ENCODE results near the gene MPZL1. TPM values are rescaled to one million over a fixed set of nuclear protein-coding genes. Genes with fewer than 3 reads are reported as not detected.
"Not testable (repeated sequence)": the region's sequence is repeated elsewhere in the genome, so short reads cannot be mapped to it uniquely, and the experiment has no call there.

The MPZL1 gene
- total RNA-seq, 4 donors from 2014 or later = 32.9 to 79.5 (median 58.2) TPM

DNA sequence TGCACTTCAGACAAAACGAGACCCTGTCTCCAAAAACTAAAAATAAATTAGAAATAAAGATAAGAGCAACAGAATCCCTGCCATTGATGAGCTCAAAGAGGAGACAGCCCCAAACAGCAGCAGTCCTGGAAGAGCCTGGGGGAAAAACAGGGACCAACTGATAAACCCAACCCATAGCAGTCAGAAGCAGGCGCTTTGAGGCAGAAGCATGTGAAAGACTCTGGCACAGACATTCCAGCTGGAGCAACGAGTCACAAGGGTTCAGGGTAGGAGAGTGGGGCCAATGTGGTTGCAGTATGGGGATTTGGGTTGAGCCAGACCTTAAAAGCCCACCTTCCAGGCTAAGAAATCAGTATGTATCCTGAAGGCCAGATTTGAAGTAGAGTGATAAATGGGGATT, 78.5 kb downstream of the MPZL1 start:
- DNase-seq = no peak
- in situ Hi-C loops (cut with MboI; ENCODE audit: low pct_ligation_motif_present in 1 of 4, low pct_unique_long_range_greater_than_20kb in 1 of 4, low sequenced_read_pairs in 3 of 4) (loop anchor here in 1 of 4 donors (5.0 kb wide), 1 partner anchor 68 kb away; no protein-coding TSS in a partner anchor), intact Hi-C loops (cut with DNase I; ENCODE audit: low total_unique reads) (loop anchor here (5.0 kb wide), 1 partner anchor 83 kb away; no protein-coding TSS in a partner anchor)
- Histone ChIP-seq H3K36me3 (no peaks in the 10 kb centered on the region), H3K27ac (no peak overlapping the region), H3K4me3 (no peak overlapping the region), H3K27me3 (no peaks in the 10 kb centered on the region), H3K4me1 (peaks cover 0 to 28% (median 5%) of the 10 kb centered on the region in 4 donors), H3K9me3 (no peaks in the 10 kb centered on the region)
- TF ChIP-seq EP300 (IDR thresholded peaks at IDR 0.05; ENCODE audit: low read depth) (no peak), POLR2A (IDR thresholded peaks at IDR 0.05) (no peak), POLR2AphosphoS5 (IDR thresholded peaks at IDR 0.05) (no peak)
- TF ChIP-seq, protein P1, sequence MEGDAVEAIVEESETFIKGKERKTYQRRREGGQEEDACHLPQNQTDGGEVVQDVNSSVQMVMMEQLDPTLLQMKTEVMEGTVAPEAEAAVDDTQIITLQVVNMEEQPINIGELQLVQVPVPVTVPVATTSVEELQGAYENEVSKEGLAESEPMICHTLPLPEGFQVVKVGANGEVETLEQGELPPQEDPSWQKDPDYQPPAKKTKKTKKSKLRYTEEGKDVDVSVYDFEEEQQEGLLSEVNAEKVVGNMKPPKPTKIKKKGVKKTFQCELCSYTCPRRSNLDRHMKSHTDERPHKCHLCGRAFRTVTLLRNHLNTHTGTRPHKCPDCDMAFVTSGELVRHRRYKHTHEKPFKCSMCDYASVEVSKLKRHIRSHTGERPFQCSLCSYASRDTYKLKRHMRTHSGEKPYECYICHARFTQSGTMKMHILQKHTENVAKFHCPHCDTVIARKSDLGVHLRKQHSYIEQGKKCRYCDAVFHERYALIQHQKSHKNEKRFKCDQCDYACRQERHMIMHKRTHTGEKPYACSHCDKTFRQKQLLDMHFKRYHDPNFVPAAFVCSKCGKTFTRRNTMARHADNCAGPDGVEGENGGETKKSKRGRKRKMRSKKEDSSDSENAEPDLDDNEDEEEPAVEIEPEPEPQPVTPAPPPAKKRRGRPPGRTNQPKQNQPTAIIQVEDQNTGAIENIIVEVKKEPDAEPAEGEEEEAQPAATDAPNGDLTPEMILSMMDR (IDR thresholded peaks at IDR 0.05) = no peak
- 66 to 67% methylated on average over 3 of the region's 3 CpGs for WGBS, 2 donors (ENCODE audit: low coverage in 1 of 2)

DNA sequence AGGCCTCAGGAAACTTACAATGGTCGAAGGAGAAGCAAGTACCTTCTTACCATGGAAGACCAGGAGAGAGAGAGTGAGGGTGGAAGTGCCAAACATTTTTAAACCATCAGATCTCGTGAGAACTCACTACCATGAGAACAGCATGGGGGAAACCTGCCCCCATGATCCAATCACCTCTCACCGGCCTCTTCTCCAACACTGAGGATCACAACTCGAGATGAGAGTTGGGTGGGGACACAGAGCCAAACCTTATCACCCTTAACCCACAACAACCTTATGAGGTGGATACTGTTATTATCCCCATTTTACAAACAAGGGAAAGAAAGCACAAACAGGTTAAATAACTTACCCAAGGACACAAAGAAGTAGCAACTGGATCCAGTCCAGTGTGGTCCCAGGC, 80.5 kb downstream of the MPZL1 start:
- H3K27ac ChIP-seq = no peak overlapping the region
- WGBS, 2 donors (ENCODE audit: low coverage in 1 of 2) = 95% methylated on average over 4 of the region's 4 CpGs; no CpG with 5 or more reads in 1 of the 2 donors
- intact Hi-C loops (cut with DNase I; ENCODE audit: low total_unique reads) = loop anchor here (5.0 kb wide), 1 partner anchor 85 kb away; no protein-coding TSS in a partner anchor

DNA sequence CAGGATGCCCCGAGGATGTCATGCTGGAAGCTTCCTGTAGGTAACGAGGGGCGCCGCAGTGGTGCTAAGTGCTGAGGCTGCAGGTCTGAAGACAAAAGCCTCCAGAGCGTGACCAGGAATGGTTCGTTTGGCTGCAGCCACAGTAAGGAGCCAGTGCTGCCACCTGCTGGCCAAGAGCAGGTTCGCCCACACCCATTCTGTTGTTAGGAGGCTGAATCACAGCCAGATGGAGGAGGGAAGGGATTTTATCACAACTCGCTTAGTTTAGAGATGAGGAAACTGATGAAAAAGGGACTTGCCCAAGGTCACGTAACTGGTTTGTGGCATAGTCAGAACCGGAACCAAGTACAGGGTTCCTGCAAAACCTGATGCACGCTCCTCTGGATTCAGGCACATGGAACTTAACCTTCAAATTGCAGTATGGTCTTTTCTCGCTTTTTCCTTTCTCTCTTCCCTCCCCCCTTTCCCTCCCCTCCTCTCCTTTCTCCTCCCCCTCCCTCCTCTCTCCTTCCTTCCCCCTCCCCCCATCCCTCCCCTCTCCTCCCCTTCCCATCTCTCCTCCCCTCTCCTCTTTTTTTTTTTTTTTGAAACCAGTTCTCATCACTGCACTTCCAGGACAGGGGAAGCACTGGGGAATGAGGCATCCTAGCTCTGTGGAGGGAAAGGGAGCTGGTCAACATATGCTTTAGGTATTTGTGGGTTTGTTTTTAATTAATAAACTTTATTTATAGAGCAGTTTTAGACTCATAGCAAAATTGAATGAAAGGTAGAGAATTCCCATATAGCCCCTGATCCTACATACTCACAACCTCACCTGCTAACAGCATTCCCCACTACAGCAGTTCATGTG, 81.8 kb downstream of the MPZL1 start:
- no peaks in the 10 kb centered on the region for H3K36me3 ChIP-seq
- DNase-seq = peak; percentile 94
- no peak overlapping the region for H3K27ac ChIP-seq
- 8 to 14% methylated on average over 2 to 12 of the region's 12 CpGs for WGBS, 2 donors (ENCODE audit: low coverage in 1 of 2)
- peak in 2 of 3 donors; percentile 49 to 57 for TF ChIP-seq POLR2AphosphoS5 (IDR thresholded peaks at IDR 0.05)
- TF ChIP-seq EP300 (IDR thresholded peaks at IDR 0.05; ENCODE audit: low read depth) = no peak
- TF ChIP-seq POLR2A (IDR thresholded peaks at IDR 0.05) = no peak
- TF ChIP-seq, protein P1 (IDR thresholded peaks at IDR 0.05) = peak; percentile 93 to 97 (median 94)
- in situ Hi-C loops (cut with MboI; ENCODE audit: low pct_ligation_motif_present in 1 of 4, low pct_unique_long_range_greater_than_20kb in 1 of 4, low sequenced_read_pairs in 3 of 4) = loop anchor here in 1 of 4 donors (5.0 kb wide), 1 partner anchor 71 kb away; no protein-coding TSS in a partner anchor
- no peak overlapping the region for H3K4me3 ChIP-seq
- intact Hi-C loops (cut with DNase I; ENCODE audit: low total_unique reads) = loop anchor here (5.0 kb wide), 1 partner anchor 86 kb away; no protein-coding TSS in a partner anchor
- H3K4me1 ChIP-seq = peaks cover 0 to 14% (median 4%) of the 10 kb centered on the region in 4 donors
- no peaks in the 10 kb centered on the region for H3K27me3 ChIP-seq
- H3K9me3 ChIP-seq = no peaks in the 10 kb centered on the region

More for the DNA sequence above, 80.5 kb downstream of the MPZL1 start:
- Histone ChIP-seq H3K4me3 (no peak overlapping the region), H3K9me3 (no peaks in the 10 kb centered on the region), H3K4me1 (peaks cover 0 to 18% (median 5%) of the 10 kb centered on the region in 4 donors), H3K36me3 (no peaks in the 10 kb centered on the region), H3K27me3 (no peaks in the 10 kb centered on the region)
- in situ Hi-C loops (cut with MboI; ENCODE audit: low pct_ligation_motif_present in 1 of 4, low pct_unique_long_range_greater_than_20kb in 1 of 4, low sequenced_read_pairs in 3 of 4) = loop anchor here in 1 of 4 donors (5.0 kb wide), 1 partner anchor 70 kb away; no protein-coding TSS in a partner anchor
- DNase-seq = no peak
- TF ChIP-seq EP300 (IDR thresholded peaks at IDR 0.05; ENCODE audit: low read depth) (no peak), POLR2AphosphoS5 (IDR thresholded peaks at IDR 0.05) (no peak), POLR2A (IDR thresholded peaks at IDR 0.05) (no peak)
- TF ChIP-seq, protein P1 (IDR thresholded peaks at IDR 0.05) = no peak

DNA sequence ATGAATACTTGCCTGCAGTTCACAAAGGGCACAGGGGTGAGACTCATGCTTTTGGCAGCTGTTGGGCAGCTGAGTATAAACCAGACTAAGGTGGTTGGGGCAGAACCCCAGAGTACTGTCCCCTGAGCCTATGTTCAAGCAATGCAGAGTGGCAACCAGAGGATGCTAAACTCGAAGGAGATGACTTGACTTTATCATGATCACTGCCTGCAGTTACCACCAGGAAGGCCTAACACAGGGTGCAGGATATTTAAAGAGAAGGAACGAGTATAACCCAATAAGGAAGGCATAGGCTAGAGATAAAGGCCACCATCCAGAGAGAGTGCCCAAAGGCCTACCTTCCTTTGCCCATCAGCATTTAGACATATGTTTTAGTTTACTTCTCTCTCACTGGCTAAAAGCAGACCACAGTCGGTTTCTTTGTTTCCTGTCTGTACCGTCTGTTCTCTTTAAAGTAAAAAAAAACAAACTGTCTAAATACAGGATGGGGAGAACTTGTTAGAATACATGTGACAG, 83.3 kb downstream of the MPZL1 start:
- no peak for TF ChIP-seq POLR2AphosphoS5 (IDR thresholded peaks at IDR 0.05)
- TF ChIP-seq, protein P1 (IDR thresholded peaks at IDR 0.05) = no peak
- TF ChIP-seq EP300 (IDR thresholded peaks at IDR 0.05; ENCODE audit: low read depth) = no peak
- TF ChIP-seq POLR2A (IDR thresholded peaks at IDR 0.05) = no peak
- no peak overlapping the region for H3K4me3 ChIP-seq
- intact Hi-C loops (cut with DNase I; ENCODE audit: low total_unique reads) (no loop called here), in situ Hi-C loops (cut with MboI; ENCODE audit: low pct_ligation_motif_present in 1 of 4, low pct_unique_long_range_greater_than_20kb in 1 of 4, low sequenced_read_pairs in 3 of 4) (no loop called here)
- H3K9me3 ChIP-seq = no peaks in the 10 kb centered on the region
- WGBS, 2 donors (ENCODE audit: low coverage in 1 of 2) = 59 to 80% methylated on average over 4 of the region's 4 CpGs
- H3K27ac ChIP-seq = no peak overlapping the region
- peaks cover 0 to 14% (median 4%) of the 10 kb centered on the region in 4 donors for H3K4me1 ChIP-seq
- H3K36me3 ChIP-seq = no peaks in the 10 kb centered on the region
- no peaks in the 10 kb centered on the region for H3K27me3 ChIP-seq
- DNase-seq = no peak

DNA sequence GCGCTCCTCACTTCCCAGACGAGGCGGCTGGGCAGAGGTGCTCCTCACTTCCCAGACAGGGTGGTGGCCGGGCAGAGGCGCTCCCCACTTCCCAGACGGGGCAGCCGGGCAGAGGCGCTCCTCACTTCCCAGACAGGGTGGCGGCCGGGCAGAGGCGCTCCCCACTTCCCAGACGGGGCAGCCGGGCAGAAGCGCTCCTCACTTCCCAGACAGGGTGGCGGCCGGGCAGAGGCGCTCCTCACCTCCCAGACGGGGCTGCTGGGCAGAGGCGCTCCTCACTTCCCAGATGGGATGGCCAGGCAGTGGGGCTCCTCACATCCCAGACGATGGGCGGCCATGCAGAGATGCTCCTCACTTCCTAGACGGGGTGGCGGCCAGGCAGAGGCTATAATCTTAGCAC, 84.5 kb downstream of the MPZL1 start:
- H3K27ac ChIP-seq; H3K4me3 ChIP-seq; intact Hi-C loops (cut with DNase I; ENCODE audit: low total_unique reads); DNase-seq; H3K36me3 ChIP-seq; H3K27me3 ChIP-seq; in situ Hi-C loops (cut with MboI; ENCODE audit: low pct_ligation_motif_present in 1 of 4, low pct_unique_long_range_greater_than_20kb in 1 of 4, low sequenced_read_pairs in 3 of 4); H3K9me3 ChIP-seq: not testable (repeated sequence)
- 96% methylated on average over 22 of the region's 23 CpGs; no CpG with 5 or more reads in 1 of the 2 donors for WGBS, 2 donors (ENCODE audit: low coverage in 1 of 2)
- H3K4me1 ChIP-seq = peaks cover 0 to 14% (median 4%) of the 10 kb centered on the region in 4 donors

DNA sequence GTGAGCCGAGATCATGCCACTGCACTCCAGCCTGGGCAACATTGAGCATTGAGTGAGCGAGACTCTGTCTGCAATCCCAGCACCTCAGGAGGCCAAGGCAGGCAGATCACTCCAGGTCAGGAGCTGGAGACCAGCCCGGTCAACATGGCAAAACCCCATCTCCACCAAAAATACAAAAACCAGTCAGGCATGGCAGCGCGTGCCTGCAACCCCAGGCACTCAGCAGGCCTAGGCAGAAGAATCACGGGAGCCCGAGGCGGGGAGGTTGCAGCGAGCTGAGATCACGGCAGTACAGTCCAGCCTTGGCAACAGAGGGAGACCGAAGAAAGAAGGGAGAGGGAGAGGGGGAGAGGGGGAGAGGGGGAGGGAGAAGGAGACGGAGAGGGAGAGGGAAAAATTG, 84.9 kb downstream of the MPZL1 start:
- in situ Hi-C loops (cut with MboI; ENCODE audit: low pct_ligation_motif_present in 1 of 4, low pct_unique_long_range_greater_than_20kb in 1 of 4, low sequenced_read_pairs in 3 of 4) = not testable (repeated sequence)

More for the DNA sequence above, 84.9 kb downstream of the MPZL1 start:
- H3K36me3 ChIP-seq; H3K27ac ChIP-seq; H3K27me3 ChIP-seq; H3K4me3 ChIP-seq; H3K9me3 ChIP-seq; intact Hi-C loops (cut with DNase I; ENCODE audit: low total_unique reads); DNase-seq: not testable (repeated sequence)
- peaks cover 0 to 14% (median 4%) of the 10 kb centered on the region in 4 donors for H3K4me1 ChIP-seq
- 98% methylated on average over 12 of the region's 12 CpGs; no CpG with 5 or more reads in 1 of the 2 donors for WGBS, 2 donors (ENCODE audit: low coverage in 1 of 2)
